CD14-positive monocyte (primary cell): ENCODE results near the gene WNT3. TPM values are rescaled to one million over a fixed set of nuclear protein-coding genes. Genes with fewer than 3 reads are reported as not detected.
"Not testable (repeated sequence)": the region's sequence is repeated elsewhere in the genome, so short reads cannot be mapped to it uniquely, and the experiment has no call there.

Experiments
- DNase-seq, 3 donors: peaks; one replicate each; pipeline ENCODE4 v3.0.0-alpha.2; 2011 to 2022
- H2AFZ ChIP-seq: 2 replicates; pipeline ENCODE4 v1.6.0; 2012; ENCODE audit warnings: mild to moderate bottlenecking, low read depth, low read length, inconsistent platforms; ENCODE audit not compliant: insufficient read depth, poor library complexity, severe bottlenecking
- H3K27ac ChIP-seq, 2 donors: 1 replicate in 1 of 2; 2 replicates in 1 of 2; pipeline ENCODE4 v1.5.1; 2012 to 2013; ENCODE audit warnings: low read length in 2 of 2, control low read depth in 1 of 2, inconsistent platforms in 1 of 2, low read depth in 1 of 2, mild to moderate bottlenecking in 1 of 2
- H3K27me3 ChIP-seq, 2 donors: one replicate each; pipeline versions ENCODE4 v1.6.0 to v1.6.1; 2011 to 2013; ENCODE audit warnings: low read length in 2 of 2; ENCODE audit not compliant: control insufficient read depth in 2 of 2, insufficient read depth in 2 of 2
- H3K36me3 ChIP-seq, 2 donors: replicated peaks in 1 of 2; 1 replicate in 1 of 2; 2 replicates in 1 of 2; pipeline versions ENCODE4 v1.5.1 to v1.6.1; 2012 to 2013; ENCODE audit warnings: low read length in 2 of 2, control low read depth in 1 of 2, inconsistent platforms in 1 of 2, mild to moderate bottlenecking in 1 of 2; ENCODE audit not compliant: insufficient read depth in 2 of 2, control insufficient read depth in 1 of 2
- H3K4me1 ChIP-seq, 2 donors: 1 replicate in 1 of 2; 2 replicates in 1 of 2; pipeline versions ENCODE4 v1.5.1 to v1.6.1; 2012 to 2013; ENCODE audit warnings: low read length in 2 of 2, control low read depth in 1 of 2, inconsistent platforms in 1 of 2, mild to moderate bottlenecking in 1 of 2, moderate library complexity in 1 of 2; ENCODE audit not compliant: insufficient read depth in 2 of 2, control insufficient read depth in 1 of 2
- H3K4me2 ChIP-seq: replicated peaks from 2 replicates; pipeline ENCODE3; 2012; ENCODE audit warnings: low read length, moderate library complexity, mild to moderate bottlenecking; ENCODE audit not compliant: poor library complexity, severe bottlenecking; ENCODE audit errors: extremely low read depth
- H3K4me3 ChIP-seq, 3 experiments: fragments of 200-600 bp in 1 of 3; sonication (generic) in 1 of 3; replicated peaks in 1 of 3; 1 replicate in 2 of 3; 2 replicates in 1 of 3; pipeline ENCODE4 v1.5.1; 2011 to 2013; ENCODE audit warnings: low read length in 3 of 3, mild to moderate bottlenecking in 3 of 3, control low read depth in 2 of 3, low read depth in 2 of 3, inconsistent platforms in 1 of 3, moderate library complexity in 1 of 3
- H3K79me2 ChIP-seq: 2 replicates; pipeline ENCODE4 v1.6.0; 2012; ENCODE audit warnings: mild to moderate bottlenecking, control low read depth, inconsistent platforms, low read length, moderate library complexity; ENCODE audit not compliant: insufficient read depth
- H3K9ac ChIP-seq: 2 replicates; pipeline ENCODE4 v1.6.0; 2017; ENCODE audit warnings: low read length, mild to moderate bottlenecking; ENCODE audit not compliant: insufficient read depth, poor library complexity, severe bottlenecking
- H3K9me3 ChIP-seq, 2 donors: replicated peaks in 1 of 2; 1 replicate in 1 of 2; 2 replicates in 1 of 2; pipeline versions ENCODE4 v1.5.1 to v1.6.1; 2012 to 2013; ENCODE audit warnings: low read length in 2 of 2, control low read depth in 1 of 2; ENCODE audit not compliant: control insufficient read depth in 1 of 2, insufficient read depth in 1 of 2
- H4K20me1 ChIP-seq: 2 replicates; pipeline ENCODE4 v1.6.0; 2012; ENCODE audit warnings: mild to moderate bottlenecking, low read length, control low read depth, moderate library complexity; ENCODE audit not compliant: insufficient read depth
- H3K27ac Mint-ChIP-seq, 7 donors: one replicate each; pipeline ENCODE4 v1.8.0; 2020; ENCODE audit warnings: mild to moderate bottlenecking in 7 of 7, mixed read lengths in 7 of 7, moderate library complexity in 6 of 7, inconsistent platforms in 2 of 7
- H3K27me3 Mint-ChIP-seq, 3 donors: one replicate each; pipeline ENCODE4 v1.8.0; 2021 to 2022; ENCODE audit warnings: low read depth in 3 of 3, mild to moderate bottlenecking in 3 of 3, mixed read lengths in 3 of 3, moderate library complexity in 3 of 3, inconsistent platforms in 1 of 3
- H3K36me3 Mint-ChIP-seq, 2 donors: one replicate each; pipeline ENCODE4 v1.8.0; 2020; ENCODE audit warnings: mixed read lengths in 2 of 2, inconsistent platforms in 1 of 2, mild to moderate bottlenecking in 1 of 2
- H3K4me1 Mint-ChIP-seq: one replicate; pipeline ENCODE4 v1.8.0; 2020; ENCODE audit warnings: mild to moderate bottlenecking, mixed read lengths
- H3K4me3 Mint-ChIP-seq, 2 donors: one replicate each; pipeline ENCODE4 v1.8.0; 2020; ENCODE audit warnings: mild to moderate bottlenecking in 2 of 2, mixed read lengths in 2 of 2, moderate library complexity in 1 of 2
- H3K9me3 Mint-ChIP-seq, 7 donors: one replicate each; pipeline ENCODE4 v1.8.0; 2020 to 2022; ENCODE audit warnings: mixed read lengths in 7 of 7, mild to moderate bottlenecking in 6 of 7, moderate library complexity in 6 of 7, inconsistent platforms in 2 of 7
- WGBS: methylation state at CpG from one replicate; pipeline ENCODE4 v1.1.5; 2013; ENCODE audit warnings: missing lambda C conversion rate; ENCODE audit not compliant: insufficient coverage; 5-methylcytosine and 5-hydroxymethylcytosine counted together
- intact Hi-C, 2 donors: fragments of 100-400 bp; cut with micrococcal nuclease; formaldehyde crosslinking; loops; one replicate each; pipeline versions ENCODE4 v1.15.0 to v1.15.1; 2023
- polyA plus RNA-seq, 3 donors: library from polyadenylated mRNA; depleted of rRNA in 1 of 3; unstranded in 2 of 3; stranded (reverse) in 1 of 3; fragments of 300-500 nt in 2 of 3; fragments of >200 nt in 1 of 3; fragmentation: Illumina TruSeq in 2 of 3; gene quantifications; 1 replicate in 2 of 3; 2 replicates in 1 of 3; pipeline ENCODE4 v1.2.3, GENCODE V29; 2012 to 2021
- TF ChIP-seq, protein P1 (sequence below): fragments of 200-600 bp; IDR thresholded peaks from one replicate; pipeline ENCODE4 v1.8.0; 2022; ENCODE audit warnings: antibody characterized with exemption, mild to moderate bottlenecking

Gene WNT3
- polyA plus RNA-seq, 3 donors: 0.01 TPM; not detected in 2

DNA sequence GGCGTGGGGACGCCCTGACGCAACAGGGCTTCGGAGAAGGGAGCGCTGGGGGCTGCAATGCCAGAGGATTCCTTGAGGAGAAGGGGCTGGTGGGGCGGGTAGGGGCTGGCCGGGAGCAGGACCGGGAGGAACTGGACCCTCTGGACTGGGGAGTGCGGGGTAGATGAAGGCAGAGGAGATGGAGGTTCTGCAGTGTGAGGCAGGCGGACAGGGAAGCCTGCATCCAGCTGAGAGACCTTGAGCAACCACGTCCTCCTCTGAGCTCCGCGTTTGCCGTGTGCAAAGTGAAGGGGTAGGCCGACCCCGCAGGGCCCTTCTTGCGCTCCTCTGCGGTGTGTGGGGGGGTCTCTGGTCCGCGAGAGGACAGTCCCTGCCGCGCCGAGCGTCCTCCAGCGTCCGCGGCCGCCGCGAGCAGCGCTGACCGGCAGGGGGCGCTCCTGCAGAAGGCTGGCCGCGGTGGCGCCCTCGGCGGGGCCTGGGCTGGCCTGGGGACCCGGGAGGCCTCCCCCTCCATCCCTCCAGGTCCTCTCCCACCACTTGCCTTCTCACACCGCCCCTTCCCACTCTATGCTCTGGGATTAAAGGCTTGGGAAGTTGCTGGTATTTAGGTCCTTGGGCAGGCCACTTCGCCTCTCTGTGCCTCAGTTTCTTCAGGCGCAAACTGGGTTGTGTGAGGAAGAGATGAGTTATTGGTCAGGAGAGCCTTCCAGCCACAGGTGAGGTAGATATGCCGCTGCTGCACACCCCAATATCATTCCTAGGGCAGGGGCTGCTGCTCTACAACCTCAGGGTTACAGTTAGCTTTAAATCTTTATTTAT is 23.3 kb upstream of the WNT3 start:
- Histone ChIP-seq H3K27me3 (peaks cover 5 to 10% of the 10 kb centered on the region in 2 donors), H3K27ac (no peak overlapping the region), H3K4me1 (peaks cover 0 to 6% of the 10 kb centered on the region in 2 donors), H3K36me3 (no peaks in the 10 kb centered on the region), H3K79me2 (no peaks in the 10 kb centered on the region), H3K9me3 (peaks cover 5 to 12% of the 10 kb centered on the region in 2 donors), H4K20me1 (no peaks in the 10 kb centered on the region), H2AFZ (peak overlapping the region; percentile 56), H3K9ac (no peak overlapping the region), H3K4me3 (no peak overlapping the region), H3K4me2 (peak overlapping the region; percentile 35)
- peaks cover 0 to 4% of the 10 kb centered on the region in 2 donors for H3K36me3 Mint-ChIP-seq
- peaks cover 4% of the 10 kb centered on the region for H3K4me1 Mint-ChIP-seq
- TF ChIP-seq, protein P1, sequence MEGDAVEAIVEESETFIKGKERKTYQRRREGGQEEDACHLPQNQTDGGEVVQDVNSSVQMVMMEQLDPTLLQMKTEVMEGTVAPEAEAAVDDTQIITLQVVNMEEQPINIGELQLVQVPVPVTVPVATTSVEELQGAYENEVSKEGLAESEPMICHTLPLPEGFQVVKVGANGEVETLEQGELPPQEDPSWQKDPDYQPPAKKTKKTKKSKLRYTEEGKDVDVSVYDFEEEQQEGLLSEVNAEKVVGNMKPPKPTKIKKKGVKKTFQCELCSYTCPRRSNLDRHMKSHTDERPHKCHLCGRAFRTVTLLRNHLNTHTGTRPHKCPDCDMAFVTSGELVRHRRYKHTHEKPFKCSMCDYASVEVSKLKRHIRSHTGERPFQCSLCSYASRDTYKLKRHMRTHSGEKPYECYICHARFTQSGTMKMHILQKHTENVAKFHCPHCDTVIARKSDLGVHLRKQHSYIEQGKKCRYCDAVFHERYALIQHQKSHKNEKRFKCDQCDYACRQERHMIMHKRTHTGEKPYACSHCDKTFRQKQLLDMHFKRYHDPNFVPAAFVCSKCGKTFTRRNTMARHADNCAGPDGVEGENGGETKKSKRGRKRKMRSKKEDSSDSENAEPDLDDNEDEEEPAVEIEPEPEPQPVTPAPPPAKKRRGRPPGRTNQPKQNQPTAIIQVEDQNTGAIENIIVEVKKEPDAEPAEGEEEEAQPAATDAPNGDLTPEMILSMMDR: peak; percentile 94
- WGBS: 14% methylated on average over 33 of the region's 43 CpGs
- H3K4me3 Mint-ChIP-seq: peak overlapping the region in 1 of 2 donors; percentile 72
- H3K9me3 Mint-ChIP-seq: peaks cover 12 to 26% (median 14%) of the 10 kb centered on the region in 7 donors
- intact Hi-C loops: loop anchor here (2.0 to 5.0 kb wide), 2 partner anchors 99 to 101 kb away; no protein-coding TSS in a partner anchor
- peaks cover 22 to 46% (median 22%) of the 10 kb centered on the region in 3 donors for H3K27me3 Mint-ChIP-seq
- peak in 2 of 3 donors; percentile 10 to 30 for DNase-seq
- no peak overlapping the region for H3K27ac Mint-ChIP-seq

DNA sequence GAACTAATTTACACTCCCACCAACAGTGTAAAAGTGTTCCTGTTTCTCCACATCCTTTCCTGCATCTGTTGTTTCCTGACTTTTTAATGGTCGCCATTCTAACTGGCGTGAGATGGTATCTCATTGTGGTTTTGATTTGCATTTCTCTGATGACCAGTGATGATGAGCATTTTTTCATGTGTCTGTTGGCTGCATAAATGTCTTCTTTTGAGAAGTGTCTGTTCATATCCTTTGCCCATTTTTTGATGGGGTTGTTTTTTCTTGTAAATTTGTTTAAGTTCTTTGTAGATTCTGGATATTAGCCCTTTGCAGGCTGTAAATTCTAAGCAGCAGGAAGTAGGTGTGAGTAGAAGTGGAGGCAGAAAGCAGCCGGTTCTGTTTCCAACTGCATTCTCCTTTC is 22.1 kb upstream of the WNT3 start:
- not testable (repeated sequence) for H2AFZ ChIP-seq, H3K79me2 ChIP-seq, H3K4me3 ChIP-seq, H3K4me1 ChIP-seq, H3K36me3 ChIP-seq, H4K20me1 ChIP-seq, H3K27ac ChIP-seq, H3K27ac Mint-ChIP-seq, H3K4me2 ChIP-seq, H3K9ac ChIP-seq, H3K36me3 Mint-ChIP-seq, H3K4me1 Mint-ChIP-seq, DNase-seq
- intact Hi-C loops: loop anchor here in 1 of 2 donors (5.0 kb wide), 1 partner anchor 102 kb away; no protein-coding TSS in a partner anchor
- H3K27me3 Mint-ChIP-seq: peaks cover 23 to 45% (median 26%) of the 10 kb centered on the region in 3 donors
- peak overlapping the region in 1 of 2 donors; percentile 72 for H3K4me3 Mint-ChIP-seq
- peaks cover 5 to 10% of the 10 kb centered on the region in 2 donors for H3K27me3 ChIP-seq
- peaks cover 12 to 26% (median 14%) of the 10 kb centered on the region in 7 donors for H3K9me3 Mint-ChIP-seq
- 0% methylated on average over 1 of the region's 3 CpGs for WGBS
- peaks cover 5 to 12% of the 10 kb centered on the region in 2 donors for H3K9me3 ChIP-seq
